Activated CD8-positive, alpha-beta memory T cell treated with anti-CD3 and anti-CD28 coated beads for 36 hours (primary cell): ENCODE data around the gene TXNIP. TPM values are rescaled to one million over a fixed set of nuclear protein-coding genes. Genes with fewer than 3 reads are reported as not detected.

Source experiments
- CTCF ChIA-PET: fragments of 350-600 bp; sonication (Branson Sonifier 250); formaldehyde crosslinking; loops from one replicate; lab custom pipeline; 2021; ENCODE audit warnings: antibody characterized with exemption; lab: Charles Lee
- POLR2A ChIA-PET: fragments of 350-600 bp; sonication (Branson Sonifier 250); formaldehyde crosslinking; loops from one replicate; lab custom pipeline; 2021; ENCODE audit warnings: antibody characterized with exemption; lab: Charles Lee
- total RNA-seq, 2 experiments: library from RNA; stranded (reverse); gene quantifications; one replicate each; pipeline ENCODE4 v1.2.3, GENCODE V29; 2021

TXNIP gene
- total RNA-seq, 2 experiments from 2014 or later: 62.1 to 62.8 TPM

- POLR2A ChIA-PET: interaction anchor here (1.2 to 3.5 kb wide), 2 partner anchors 14 to 31 kb away, joined by 5 to 19 read pairs; no protein-coding TSS in a partner anchor
- CTCF ChIA-PET: interaction anchor here (1.2 to 4.8 kb wide), 5 partner anchors 9 to 149 kb away, joined by 3 to 27 read pairs (median 7); partner anchors contain the start of gene NUDT17
Observed at GRCh38 chr1:145993618-145994390, 2.6 kb downstream of the TXNIP start.

- ChIA-PET POLR2A (interaction anchor here (1.2 to 3.5 kb wide), 2 partner anchors 14 to 30 kb away, joined by 5 to 19 read pairs; no protein-coding TSS in a partner anchor), CTCF (interaction anchor here (1.1 to 4.8 kb wide), 7 partner anchors 8 to 148 kb away, joined by 3 to 27 read pairs (median 4); partner anchors contain the start of genes NUDT17 and RBM8A)
Observed at GRCh38 chr1:145992958-145993617, 3.3 kb downstream of the TXNIP start.

- POLR2A ChIA-PET: interaction anchor here (1.2 to 3.5 kb wide), 3 partner anchors 13 to 34 kb away, joined by 3 to 19 read pairs (median 4); partner anchors contain the start of genes ANKRD34A and POLR3GL
- CTCF ChIA-PET: interaction anchor here (1.1 to 4.8 kb wide), 7 partner anchors 8 to 147 kb away, joined by 3 to 27 read pairs (median 4); partner anchors contain the start of genes NUDT17 and RBM8A
Observed at GRCh38 chr1:145992502-145992936, 3.9 kb downstream of the TXNIP start.

GRCh38 chr1:145991735-145992412 lies 4.5 kb downstream of the TXNIP start:
- ChIA-PET CTCF (interaction anchor here (0.7 to 4.8 kb wide), 6 partner anchors 10 to 147 kb away, joined by 3 to 27 read pairs (median 3); partner anchors contain the start of genes NUDT17 and RBM8A), POLR2A (interaction anchor here (1.2 to 3.5 kb wide), 3 partner anchors 13 to 33 kb away, joined by 3 to 19 read pairs (median 4); partner anchors contain the start of genes ANKRD34A and POLR3GL)

- POLR2A ChIA-PET: interaction anchor here (0.6 to 1.0 kb wide), 3 partner anchors 8 to 28 kb away, joined by 3 to 5 read pairs (median 5); partner anchors contain the start of genes ANKRD34A and POLR3GL
- CTCF ChIA-PET: interaction anchor here (0.6 to 4.8 kb wide), 3 partner anchors 8 to 58 kb away, joined by 3 to 27 read pairs (median 3); no protein-coding TSS in a partner anchor
Observed at GRCh38 chr1:145990249-145990855, 6.0 kb downstream of the TXNIP start.

GRCh38 chr1:145988773-145989172 lies 7.6 kb downstream of the TXNIP start:
- CTCF ChIA-PET: interaction anchor here (0.6 to 1.5 kb wide), 4 partner anchors 9 to 45 kb away, joined by 3 to 6 read pairs (median 4); no protein-coding TSS in a partner anchor
- POLR2A ChIA-PET: interaction anchor here (0.7 to 1.1 kb wide), 2 partner anchors 8 to 9 kb away, joined by 3 to 6 read pairs; no protein-coding TSS in a partner anchor

- CTCF ChIA-PET: interaction anchor here (1.5 kb wide), 1 partner anchor 16 kb away, joined by 4 read pairs; no protein-coding TSS in a partner anchor
- POLR2A ChIA-PET: interaction anchor here (0.7 kb wide), 2 partner anchors 9 to 24 kb away, joined by 3 to 4 read pairs; partner anchors contain the start of genes ANKRD34A and POLR3GL
Observed at GRCh38 chr1:145987926-145988325, 8.5 kb downstream of the TXNIP start.

- POLR2A ChIA-PET: interaction anchor here (0.7 to 3.2 kb wide), 3 partner anchors 10 to 65 kb away, joined by 3 to 18 read pairs (median 5); partner anchors contain the start of gene TXNIP
- CTCF ChIA-PET: interaction anchor here (0.7 to 1.1 kb wide), 3 partner anchors 8 to 23 kb away, joined by 3 to 5 read pairs (median 3); partner anchors contain the start of gene TXNIP
Observed at GRCh38 chr1:145986551-145986950, 9.8 kb downstream of the TXNIP start.

- ChIA-PET POLR2A (interaction anchor here (0.7 to 3.2 kb wide), 2 partner anchors 10 to 30 kb away, joined by 5 to 18 read pairs; partner anchors contain the start of gene TXNIP), CTCF (interaction anchor here (2.3 kb wide), 1 partner anchor 8 kb away, joined by 10 read pairs; no protein-coding TSS in a partner anchor)
Observed at GRCh38 chr1:145985502-145986439, 10.6 kb downstream of the TXNIP start.

- POLR2A ChIA-PET: interaction anchor here (3.2 kb wide), 1 partner anchor 11 kb away, joined by 18 read pairs; the partner anchor contains the start of gene TXNIP
- CTCF ChIA-PET: interaction anchor here (0.9 to 2.3 kb wide), 2 partner anchors 8 to 27 kb away, joined by 3 to 10 read pairs; partner anchors contain the start of gene LIX1L
Observed at GRCh38 chr1:145985129-145985501, 11.3 kb downstream of the TXNIP start.

- POLR2A ChIA-PET: interaction anchor here (3.2 kb wide), 1 partner anchor 12 kb away, joined by 18 read pairs; the partner anchor contains the start of gene TXNIP
- CTCF ChIA-PET: interaction anchor here (0.9 to 2.3 kb wide), 2 partner anchors 9 to 26 kb away, joined by 3 to 10 read pairs; partner anchors contain the start of gene LIX1L
Observed at GRCh38 chr1:145983960-145984830, 12.2 kb downstream of the TXNIP start.

GRCh38 chr1:145983206-145983675 lies 13.1 kb downstream of the TXNIP start:
- ChIA-PET CTCF (interaction anchor here (8.7 kb wide), 1 partner anchor 27 kb away, joined by 161 read pairs; no protein-coding TSS in a partner anchor), POLR2A (no interaction called here)

GRCh38 chr1:145982010-145982723 lies 14.2 kb downstream of the TXNIP start:
- ChIA-PET CTCF (interaction anchor here (1.3 to 8.7 kb wide), 4 partner anchors 9 to 28 kb away, joined by 3 to 161 read pairs (median 6); partner anchors contain the start of gene TXNIP), POLR2A (interaction anchor here (1.0 to 1.1 kb wide), 3 partner anchors 8 to 20 kb away, joined by 4 to 5 read pairs (median 4); partner anchors contain the start of gene TXNIP)
